GM12891 (cell line): ENCODE data around the gene TMEM258. TPM values are rescaled to one million over a fixed set of nuclear protein-coding genes. Genes with fewer than 3 reads are reported as not detected.

Experiments
- DNase-seq: peaks from one replicate; pipeline ENCODE4 v3.0.0; 2011; ENCODE audit warnings: low spot score; ENCODE audit not compliant: insufficient read length
- FAIRE-seq: peaks from 2 replicates; lab custom pipeline; 2011; peaks lifted over from hg19 to GRCh38; lab: Jason Lieb, UNC
- PAX5 ChIP-seq: IDR thresholded peaks from 2 replicates; pipeline ENCODE4 v1.6.1; 2011; ENCODE audit warnings: low read length, moderate library complexity, mild to moderate bottlenecking; ENCODE audit not compliant: insufficient read depth, severe bottlenecking
- POLR2A ChIP-seq: IDR thresholded peaks from 2 replicates; pipeline ENCODE4 v1.6.1; 2011; ENCODE audit warnings: low read depth, low read length, control low read depth
- POLR2AphosphoS5 ChIP-seq: IDR thresholded peaks from 2 replicates; pipeline ENCODE4 v1.6.1; 2011; ENCODE audit warnings: low read depth, low read length, control low read depth
- POU2F2 ChIP-seq: IDR thresholded peaks from 2 replicates; pipeline ENCODE4 v1.6.1; 2011; ENCODE audit warnings: low read depth, mild to moderate bottlenecking, control low read depth, low read length, moderate library complexity
- SPI1 ChIP-seq: IDR thresholded peaks from 2 replicates; pipeline ENCODE4 v1.6.1; 2011; ENCODE audit warnings: low read depth, low read length, control low read depth
- TAF1 ChIP-seq: IDR thresholded peaks from 2 replicates; pipeline ENCODE4 v1.6.1; 2011; ENCODE audit warnings: low read depth, low read length, control low read depth
- polyA plus RNA-seq: library from polyadenylated mRNA; unstranded; fragments of >200 nt; gene quantifications from one replicate; pipeline ENCODE4 v1.2.1, GENCODE V29; 2012; ENCODE audit warnings: low read depth, missing spikeins, inconsistent platforms; ENCODE audit not compliant: missing spikeins

TMEM258 gene
- polyA plus RNA-seq = 340 TPM

DNA sequence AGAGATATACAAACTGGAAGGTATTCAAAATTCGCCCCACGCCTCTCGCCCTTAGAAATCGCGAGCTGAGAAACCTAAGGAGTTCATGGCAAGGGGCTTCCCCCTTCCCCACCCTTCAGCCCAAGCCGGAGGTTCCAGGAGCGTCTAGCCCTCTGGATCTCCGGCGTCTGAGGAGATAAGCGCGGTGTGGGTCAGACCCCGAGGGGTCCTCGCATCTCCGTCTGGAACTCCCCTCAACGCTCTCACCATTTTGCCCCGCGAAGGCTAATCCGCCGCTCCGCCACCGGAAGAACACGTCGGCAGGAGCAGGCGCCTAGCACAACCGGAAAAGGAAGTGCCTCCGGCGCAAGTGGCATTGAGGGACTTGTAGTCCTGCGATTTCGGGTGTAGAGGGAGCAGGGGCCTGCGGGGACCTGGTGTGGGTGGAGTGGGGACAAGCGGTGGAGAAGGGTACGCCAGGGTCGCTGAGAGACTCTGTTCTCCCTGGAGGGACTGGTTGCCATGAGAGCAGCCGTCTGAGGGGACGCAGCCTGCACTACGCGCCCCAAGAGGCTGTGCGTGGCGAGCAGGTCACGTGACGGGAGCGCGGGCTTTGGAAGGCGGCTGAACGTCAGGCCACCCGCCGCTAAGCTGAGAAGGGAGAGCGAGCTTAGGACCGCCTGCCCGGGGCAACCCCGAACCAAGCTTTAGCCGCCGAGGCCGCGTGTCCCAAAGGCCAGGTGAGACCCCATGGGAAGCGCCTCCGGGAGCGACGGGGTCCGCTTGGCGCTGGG lies at the start of gene TMEM258, which contains the start of gene FEN1:
Gene TMEM258, minus strand, starts transcription at position 290 of the 773 bp plus-strand sequence. Its CDS starts 41 bp downstream, at position 249.
Gene FEN1, plus strand, starts transcription at position 602 of the 773 bp plus-strand sequence. CDS start 2,451 bp downstream, outside the sequence.
- peak; percentile 55; the same call in 1 of the 2 replicates for TF ChIP-seq POU2F2
- TF ChIP-seq SPI1 = peak; percentile 67; the same call in 1 of the 2 replicates
- peak; percentile 87 for TF ChIP-seq TAF1
- TF ChIP-seq POLR2AphosphoS5 = peak; percentile 92
- TF ChIP-seq POLR2A = peak; percentile 89
- TF ChIP-seq PAX5 = no peak
- DNase-seq (peak; percentile 91), FAIRE-seq (peak; percentile 83)

DNA sequence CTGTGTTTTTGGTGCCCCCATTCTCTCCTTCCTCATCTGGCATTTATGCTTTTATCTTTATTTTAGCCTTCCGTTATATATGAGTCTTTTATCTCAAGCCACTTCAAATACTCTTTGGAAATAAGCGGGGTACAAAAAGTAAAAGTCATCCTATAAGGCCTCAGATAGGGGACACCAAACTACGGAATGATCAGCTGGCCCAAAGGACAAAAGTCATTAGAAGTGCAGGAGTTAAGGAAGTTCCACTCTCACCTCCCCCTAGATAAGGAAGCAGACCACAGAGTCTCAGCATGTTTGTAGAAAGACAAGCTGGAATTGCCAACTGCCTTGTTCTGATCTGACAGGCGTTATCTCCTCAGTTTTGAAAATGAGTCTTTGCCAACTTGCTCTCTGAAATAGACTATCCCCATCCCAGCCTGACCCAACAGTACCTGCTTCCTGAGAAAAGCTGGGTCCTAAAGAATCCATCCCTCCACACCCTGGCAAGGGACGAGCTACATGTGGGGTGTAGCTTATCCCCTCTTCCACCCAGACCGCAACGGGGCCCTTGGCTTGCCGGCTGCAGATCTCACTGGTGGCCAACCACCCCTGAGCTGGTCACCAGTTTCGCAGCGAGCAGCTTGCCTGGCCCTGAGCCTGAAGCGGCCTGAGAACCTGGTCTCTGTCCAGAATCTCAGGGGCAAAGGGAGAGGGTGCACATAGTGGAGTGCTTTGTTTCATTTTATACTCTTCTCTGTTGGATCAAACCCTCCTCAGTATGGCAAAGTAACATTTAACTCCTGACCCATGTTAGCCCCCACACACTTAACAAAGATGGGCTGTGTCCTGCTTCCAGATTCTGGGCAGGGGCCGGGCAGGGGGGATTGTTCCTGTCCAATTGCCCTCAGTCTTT lies 49.5 kb upstream of the TMEM258 start:
- TF ChIP-seq POU2F2 = no peak
- TF ChIP-seq PAX5 = no peak
- no peak for TF ChIP-seq POLR2AphosphoS5
- no peak for TF ChIP-seq TAF1
- TF ChIP-seq SPI1 = no peak
- TF ChIP-seq POLR2A = no peak
- no peak for DNase-seq
- no peak for FAIRE-seq

DNA sequence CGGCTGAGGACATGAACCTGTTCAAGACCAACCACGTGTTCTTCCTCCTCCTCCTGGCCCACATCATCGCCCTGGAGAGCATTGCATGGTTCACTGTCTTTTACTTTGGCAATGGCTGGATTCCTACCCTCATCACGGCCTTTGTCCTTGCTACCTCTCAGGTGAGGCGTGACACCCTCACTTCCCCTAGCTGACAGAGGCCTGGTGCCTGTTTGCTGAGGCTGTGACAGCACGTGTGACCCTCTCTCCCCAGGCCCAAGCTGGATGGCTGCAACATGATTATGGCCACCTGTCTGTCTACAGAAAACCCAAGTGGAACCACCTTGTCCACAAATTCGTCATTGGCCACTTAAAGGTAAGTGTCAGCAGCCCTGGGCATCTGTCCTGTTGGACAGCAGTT lies 48.0 kb upstream of the TMEM258 start:
- FAIRE-seq = no peak
- no peak for DNase-seq

DNA sequence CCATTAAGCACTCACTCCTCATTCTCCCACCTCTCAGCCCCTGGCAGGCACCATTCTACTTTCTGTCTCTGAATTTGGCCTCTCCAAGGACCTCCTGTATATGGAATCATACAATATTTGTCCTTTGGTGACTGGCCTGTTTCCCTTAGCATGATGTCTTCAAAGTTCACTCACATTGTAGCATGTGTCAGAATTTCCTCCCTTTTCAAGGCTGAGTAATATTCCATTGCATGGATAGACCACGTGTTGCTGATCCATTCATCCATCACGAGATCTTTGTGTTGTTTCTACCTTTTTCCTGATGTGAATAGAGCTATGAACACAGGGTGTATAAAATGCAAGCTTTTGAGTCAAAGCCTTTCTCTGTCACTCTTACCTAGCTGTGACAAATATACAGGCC lies 47.3 kb upstream of the TMEM258 start:
- DNase-seq (no peak), FAIRE-seq (no peak)
- TF ChIP-seq TAF1 (no peak), POLR2AphosphoS5 (no peak), PAX5 (no peak), SPI1 (no peak), POLR2A (no peak), POU2F2 (no peak)

More for the DNA sequence above, 48.0 kb upstream of the TMEM258 start:
- TF ChIP-seq TAF1 = no peak
- no peak for TF ChIP-seq SPI1
- TF ChIP-seq PAX5 = no peak
- TF ChIP-seq POLR2AphosphoS5 = no peak
- TF ChIP-seq POLR2A = no peak
- TF ChIP-seq POU2F2 = no peak

GRCh38 chr11:61838921-61839320 lies 46.5 kb upstream of the TMEM258 start:
- no peak for DNase-seq
- FAIRE-seq = no peak
- no peak for TF ChIP-seq POLR2A
- no peak for TF ChIP-seq SPI1
- no peak for TF ChIP-seq PAX5
- no peak for TF ChIP-seq TAF1
- no peak for TF ChIP-seq POLR2AphosphoS5
- TF ChIP-seq POU2F2 = no peak

DNA sequence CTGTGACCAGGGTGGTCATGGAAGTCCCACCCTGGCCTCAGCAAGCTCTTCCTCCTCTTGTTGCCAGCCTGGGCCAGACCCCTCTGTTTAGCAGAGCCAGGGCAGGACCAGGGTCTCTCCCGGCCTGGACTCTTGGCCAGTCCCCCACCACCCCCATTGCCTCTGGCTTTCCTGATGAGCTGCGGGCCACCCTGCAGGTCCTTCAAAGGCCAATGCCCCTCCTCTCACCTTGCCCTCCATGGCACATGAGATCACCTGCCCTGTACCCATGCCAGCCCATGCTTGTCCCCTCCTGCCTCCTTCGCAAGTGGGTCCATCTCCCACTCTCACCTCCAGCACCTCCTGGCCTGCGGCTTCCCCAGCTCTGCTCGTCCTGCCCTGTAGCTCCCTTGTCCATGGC lies 46.1 kb upstream of the TMEM258 start:
- FAIRE-seq = no peak
- no peak for DNase-seq
- TF ChIP-seq POLR2A (no peak), TAF1 (no peak), POU2F2 (no peak), PAX5 (no peak), POLR2AphosphoS5 (no peak), SPI1 (no peak)

DNA sequence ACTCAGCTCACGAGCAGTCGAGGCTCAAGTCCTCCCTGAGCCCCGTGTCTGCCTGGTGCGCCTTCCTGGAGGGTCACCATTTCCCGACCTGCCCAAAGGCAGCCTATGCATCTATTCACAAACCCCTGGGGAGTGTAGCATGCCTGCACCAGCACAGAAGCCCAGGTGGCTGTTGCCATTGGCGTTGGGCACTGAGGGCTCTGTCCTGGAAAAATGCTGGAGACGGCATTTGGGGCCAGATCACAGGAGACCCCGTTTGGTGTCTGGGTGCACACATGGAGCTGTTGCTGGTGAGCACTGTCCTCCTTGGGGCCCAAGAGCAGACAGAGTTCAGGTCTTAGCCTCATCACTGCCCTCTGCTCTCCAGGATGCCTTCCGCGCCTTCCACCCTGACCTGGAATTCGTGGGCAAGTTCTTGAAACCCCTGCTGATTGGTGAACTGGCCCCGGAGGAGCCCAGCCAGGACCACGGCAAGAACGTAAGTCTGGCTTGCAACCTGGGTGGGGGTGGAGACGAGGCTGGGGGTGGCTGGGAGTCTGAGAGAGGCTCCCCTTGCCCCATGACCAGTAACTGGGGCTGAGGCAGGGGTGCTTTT lies 45.1 kb upstream of the TMEM258 start:
- TF ChIP-seq POLR2A (no peak), POLR2AphosphoS5 (no peak), SPI1 (no peak), PAX5 (no peak), TAF1 (no peak), POU2F2 (no peak)
- FAIRE-seq = no peak
- DNase-seq = no peak

DNA sequence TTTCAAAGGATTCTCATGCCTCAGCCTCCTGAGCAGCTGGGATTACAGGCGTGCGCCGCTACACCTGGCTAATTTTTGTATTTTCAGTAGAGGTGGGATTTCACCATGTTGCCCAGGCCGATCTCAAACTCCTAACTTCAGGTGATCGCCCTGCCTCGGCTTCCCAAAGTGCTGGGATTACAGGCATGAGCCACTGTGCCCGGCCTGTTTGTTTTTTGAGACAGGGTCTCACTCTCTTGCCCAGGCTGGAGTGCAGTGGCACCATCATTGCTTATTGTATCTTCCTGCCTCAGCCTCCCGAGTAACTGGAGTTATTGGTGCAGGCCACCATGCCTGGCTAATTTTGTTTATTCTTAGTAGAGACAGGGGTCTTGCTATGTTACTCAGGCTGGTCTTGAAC lies 43.8 kb upstream of the TMEM258 start:
- FAIRE-seq (no peak), DNase-seq (no peak)
- TF ChIP-seq PAX5 (no peak), POU2F2 (no peak), TAF1 (no peak), POLR2AphosphoS5 (no peak), SPI1 (no peak), POLR2A (no peak)

DNA sequence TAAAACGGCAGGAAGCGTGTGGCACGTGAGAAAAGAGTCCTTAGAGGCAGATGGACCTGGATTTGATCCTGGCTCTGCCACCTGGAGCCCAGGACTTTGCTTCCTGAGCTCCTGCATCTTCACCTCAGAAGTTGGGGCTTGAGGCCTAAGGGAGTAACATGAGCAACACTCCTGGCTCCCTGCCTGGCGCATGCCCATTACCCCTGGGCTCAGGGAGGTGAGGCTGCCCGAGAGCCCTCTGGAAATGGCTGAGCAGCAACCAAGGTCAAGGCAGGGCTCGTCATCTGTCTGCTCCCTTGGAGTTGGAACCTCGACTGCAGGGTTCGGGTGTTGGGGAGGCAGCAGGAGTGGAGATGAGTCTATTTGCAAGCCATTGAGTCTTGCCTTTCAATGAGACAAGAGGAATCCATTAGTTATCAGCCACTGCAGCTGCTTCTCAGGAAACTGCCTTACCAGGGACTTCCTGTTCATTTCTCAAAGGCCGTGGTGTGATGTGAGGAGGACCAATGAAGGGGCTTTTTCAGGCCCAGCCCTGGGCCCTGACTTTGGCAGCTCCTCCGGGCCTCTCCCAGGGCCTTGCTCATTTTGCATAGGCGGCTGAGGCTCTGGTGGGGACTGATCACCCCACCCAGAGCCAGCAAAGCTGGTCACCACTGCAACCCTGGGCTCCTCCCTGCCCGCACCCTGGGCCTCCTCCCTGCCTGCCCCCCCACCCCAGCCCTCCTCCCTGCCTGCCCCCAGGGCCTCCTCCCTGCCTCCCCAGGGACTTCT lies 42.1 kb upstream of the TMEM258 start:
- TF ChIP-seq POLR2A = peak; percentile 83
- TF ChIP-seq PAX5 = no peak
- TF ChIP-seq SPI1 = 0 out of 2 replicates have a peak, but pooled peaks have one; percentile 37
- peak; percentile 81 for TF ChIP-seq TAF1
- peak; percentile 73 for TF ChIP-seq POLR2AphosphoS5
- TF ChIP-seq POU2F2 = peak; percentile 77; the same call in 1 of the 2 replicates
- FAIRE-seq (peak; percentile 40), DNase-seq (peak; percentile 80)
